Heart right ventricle (tissue), 16 donors: ENCODE measurements around the gene CYB5R3. TPM values are rescaled to one million over a fixed set of nuclear protein-coding genes. Genes with fewer than 3 reads are reported as not detected.

Experiments
- ATAC-seq, 8 donors: fragments of 200-7000 bp; cut with Tn5 transposase; one replicate each; pipeline ENCODE4 v1.9.1; 2020; ENCODE audit warnings: mild to moderate bottlenecking in 8 of 8, moderate library complexity in 8 of 8, moderate number of reproducible peaks in 1 of 8
- DNase-seq, 2 donors: peaks; one replicate each; pipeline ENCODE4 v3.0.0-alpha.2; 2020
- H3K27ac ChIP-seq, 10 donors: fragments of 200-600 bp; sonication (generic) in 2 of 10; one replicate each; pipeline versions ENCODE4 v1.5.0 to v1.8.0; 2020 to 2022; ENCODE audit warnings: mild to moderate bottlenecking in 3 of 10
- H3K27me3 ChIP-seq, 7 donors: fragments of 200-600 bp; one replicate each; pipeline ENCODE4 v1.8.0; 2021 to 2022; ENCODE audit warnings: mild to moderate bottlenecking in 2 of 7
- H3K36me3 ChIP-seq, 9 donors: fragments of 200-600 bp; sonication (generic) in 1 of 9; one replicate each; pipeline versions ENCODE4 v1.5.0 to v1.8.0; 2020 to 2022; ENCODE audit warnings: mild to moderate bottlenecking in 2 of 9
- H3K4me1 ChIP-seq, 9 donors: fragments of 200-600 bp; sonication (generic) in 1 of 9; one replicate each; pipeline versions ENCODE4 v1.5.0 to v1.8.0; 2020 to 2022; ENCODE audit warnings: mild to moderate bottlenecking in 4 of 9
- H3K4me3 ChIP-seq, 10 donors: fragments of 200-600 bp; sonication (generic) in 2 of 10; one replicate each; pipeline versions ENCODE4 v1.5.0 to v1.8.0; 2020 to 2022; ENCODE audit warnings: mild to moderate bottlenecking in 7 of 10, moderate library complexity in 2 of 10
- H3K9me3 ChIP-seq, 11 donors: fragments of 200-600 bp in 10 of 11; sonication (generic) in 2 of 11; one replicate each; pipeline versions ENCODE4 v1.5.0 to v1.8.0; 2013 to 2022; ENCODE audit warnings: mild to moderate bottlenecking in 2 of 11, control low read depth in 1 of 11, moderate library complexity in 1 of 11
- WGBS, 2 donors: extraction: QIAGEN DNeasy Blood & Tissue Kit; methylation state at CpG; one replicate each; pipeline ENCODE4 v1.1.7; 2013; ENCODE audit warnings: inconsistent platforms in 1 of 2; 5-methylcytosine and 5-hydroxymethylcytosine counted together
- intact Hi-C, 10 donors: fragments of 100-400 bp; cut with DNase I; formaldehyde crosslinking; loops; one replicate each; pipeline versions ENCODE4 v1.11.1 to v1.14.2; 2022
- polyA plus RNA-seq, 2 donors: library from polyadenylated mRNA; stranded (reverse); fragments of 200-250 nt; gene quantifications; one replicate each; pipeline ENCODE4 v1.2.3, GENCODE V29; 2013
- total RNA-seq, 10 donors: library from RNA; stranded (reverse); fragmentation: NEBNext Ultra II Directional in 3 of 10; extraction: Animal tissue kit (Norgen Biotek cat#: 25700) in 3 of 10; gene quantifications; one replicate each; pipeline versions ENCODE4 v1.2.1 to v1.2.4, GENCODE V29; 2021 to 2023
- TF ChIP-seq, protein P1 (sequence below), 9 donors: fragments of 200-600 bp; sonication (generic) in 2 of 9; IDR thresholded peaks; one replicate each; pipeline versions ENCODE4 v1.5.0 to v1.8.0; 2021 to 2022; ENCODE audit warnings: antibody characterized with exemption in 9 of 9, mild to moderate bottlenecking in 5 of 9, moderate library complexity in 1 of 9
- donor health status: Arrhythmogenic right ventricular cardiomyopathy.
- donor health status: ischemic (EF 13 %, LVEDD 7.1; RV severe dilation, severe dysfunction).
- donor health status: healthy with polysubstance abuse.
- donor health status: DM: no; HTN: yes; CAD: no.
- donor health status: DM: no; HTN: no; CAD: no.
- donor health status: ischemic (EF 25% LVEDD 6.9; RV normal size, moderate dysfunction).
- donor health status: ischemic (EF 25% LVEDD 5.7; RV mildly dilated, moderate dysfunction).
- donor health status: healthy.
- donor health status: DM: yes; HTN: yes; CAD: no.
- donor health status: Ischemic cardiomyopathy.
- donor health status: ischemic (EF 35%, LVEDD 5.7; RV mildly dilated, moderate dysfunction).
- donor health status: nonischemic (EF 11% LVEDD 7.7; RV severe dilation, severe dysfunction).
- donor health status: DM: yes; HTN: yes; CAD: no.
- donor health status: PGD.
- donor health status: ischemic (EF 29% LVEDD 5.4; RV normal size, mild dysfunction).
- donor health status: nonischemic (EF 23%, LVEDD 6.1; RV moderate dilation, normal function).

The CYB5R3 gene
- total and polyA plus RNA-seq, 12 donors = 91.9 to 633 (median 310) TPM

DNA sequence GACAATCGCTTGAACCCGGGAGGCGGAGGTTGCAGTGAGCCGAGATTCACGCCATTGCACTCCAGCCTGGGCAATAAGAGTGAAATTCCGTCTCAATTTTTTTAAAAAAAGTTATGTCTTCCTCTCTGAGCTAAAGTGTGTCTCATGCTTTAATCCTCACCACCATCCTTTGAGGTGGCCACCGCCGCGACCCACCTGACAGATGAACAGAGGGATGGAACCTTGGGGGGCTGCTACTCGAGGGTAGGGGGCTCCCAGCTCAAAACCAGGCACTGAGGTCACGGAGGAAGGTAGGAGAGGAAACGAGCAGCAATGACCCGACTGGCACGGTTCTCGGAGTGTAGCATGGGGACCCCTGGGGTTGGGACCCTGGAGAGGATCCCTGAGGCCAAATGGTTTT, 23.8 kb downstream of the CYB5R3 start:
- DNase-seq (no peak), ATAC-seq (no peak)
- 88 to 91% methylated on average over 15 of the region's 15 CpGs for WGBS, 2 donors
- intact Hi-C loops = loop anchor here in 1 of 10 donors (10.0 kb wide), 1 partner anchor 189 kb away; no protein-coding TSS in a partner anchor
- TF ChIP-seq, protein P1, sequence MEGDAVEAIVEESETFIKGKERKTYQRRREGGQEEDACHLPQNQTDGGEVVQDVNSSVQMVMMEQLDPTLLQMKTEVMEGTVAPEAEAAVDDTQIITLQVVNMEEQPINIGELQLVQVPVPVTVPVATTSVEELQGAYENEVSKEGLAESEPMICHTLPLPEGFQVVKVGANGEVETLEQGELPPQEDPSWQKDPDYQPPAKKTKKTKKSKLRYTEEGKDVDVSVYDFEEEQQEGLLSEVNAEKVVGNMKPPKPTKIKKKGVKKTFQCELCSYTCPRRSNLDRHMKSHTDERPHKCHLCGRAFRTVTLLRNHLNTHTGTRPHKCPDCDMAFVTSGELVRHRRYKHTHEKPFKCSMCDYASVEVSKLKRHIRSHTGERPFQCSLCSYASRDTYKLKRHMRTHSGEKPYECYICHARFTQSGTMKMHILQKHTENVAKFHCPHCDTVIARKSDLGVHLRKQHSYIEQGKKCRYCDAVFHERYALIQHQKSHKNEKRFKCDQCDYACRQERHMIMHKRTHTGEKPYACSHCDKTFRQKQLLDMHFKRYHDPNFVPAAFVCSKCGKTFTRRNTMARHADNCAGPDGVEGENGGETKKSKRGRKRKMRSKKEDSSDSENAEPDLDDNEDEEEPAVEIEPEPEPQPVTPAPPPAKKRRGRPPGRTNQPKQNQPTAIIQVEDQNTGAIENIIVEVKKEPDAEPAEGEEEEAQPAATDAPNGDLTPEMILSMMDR (IDR thresholded peaks at IDR 0.05) = no peak
- no peak overlapping the region for H3K4me3 ChIP-seq
- H3K9me3 ChIP-seq = no peaks in the 10 kb centered on the region
- H3K27me3 ChIP-seq = no peaks in the 10 kb centered on the region
- no peak overlapping the region for H3K27ac ChIP-seq
- peaks cover 6 to 90% (median 63%) of the 10 kb centered on the region in 9 donors for H3K36me3 ChIP-seq
- H3K4me1 ChIP-seq = peaks cover 5 to 34% (median 23%) of the 10 kb centered on the region in 9 donors

DNA sequence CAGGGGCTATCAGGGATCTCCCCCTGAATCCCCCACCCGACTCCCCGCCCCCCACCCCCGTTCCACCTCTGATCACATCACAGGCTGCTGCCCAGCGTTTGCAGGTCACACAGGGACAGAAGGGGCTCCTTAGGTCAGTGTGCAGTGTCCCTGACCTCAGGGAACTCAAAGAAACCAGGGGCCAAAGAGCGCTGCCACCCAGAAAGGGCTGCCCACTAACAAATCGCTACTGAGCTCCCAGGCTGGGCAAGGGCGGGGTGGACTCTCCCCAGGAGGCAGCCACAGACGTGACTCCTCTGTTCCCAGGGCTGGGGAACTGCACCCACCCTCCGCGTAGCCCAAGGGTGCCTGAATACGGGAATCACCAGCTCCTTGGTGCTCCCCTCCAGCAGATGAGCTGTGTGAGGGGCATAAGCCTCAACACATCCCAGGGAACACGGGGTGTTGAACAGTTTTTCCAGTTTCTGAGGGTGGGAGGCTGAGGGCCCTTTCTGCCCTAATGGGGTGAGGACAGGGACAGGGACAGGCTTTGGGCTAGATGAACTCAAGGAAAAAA, 24.6 kb downstream of the CYB5R3 start:
- intact Hi-C loops = loop anchor here in 4 of 10 donors (5.0 to 10.0 kb wide), 4 partner anchors 188 to 198 kb away; no protein-coding TSS in a partner anchor
- Histone ChIP-seq H3K4me1 (peaks cover 5 to 34% (median 23%) of the 10 kb centered on the region in 9 donors), H3K36me3 (peaks cover 6 to 90% (median 62%) of the 10 kb centered on the region in 9 donors), H3K9me3 (no peaks in the 10 kb centered on the region), H3K27me3 (no peaks in the 10 kb centered on the region), H3K27ac (peak overlapping the region in 7 of 10 donors; percentile 6 to 68 (median 50)), H3K4me3 (no peak overlapping the region)
- DNase-seq (no peak), ATAC-seq (no peak)
- TF ChIP-seq, protein P1 (IDR thresholded peaks at IDR 0.05) = no peak
- WGBS, 2 donors = 74 to 75% methylated on average over 12 of the region's 12 CpGs

GRCh38 chr22:42623756-42624441, 25.3 kb downstream of the CYB5R3 start:
- ATAC-seq (peak in 3 of 8 donors; percentile 1 to 21 (median 3)), DNase-seq (peak in 1 of 2 donors; percentile 50)
- intact Hi-C loops = loop anchor here in 4 of 10 donors (5.0 to 10.0 kb wide), 4 partner anchors 188 to 198 kb away; no protein-coding TSS in a partner anchor
- Histone ChIP-seq H3K27me3 (no peaks in the 10 kb centered on the region), H3K4me1 (peaks cover 5 to 34% (median 23%) of the 10 kb centered on the region in 9 donors), H3K9me3 (no peaks in the 10 kb centered on the region), H3K27ac (peak overlapping the region in 9 of 10 donors; percentile 4 to 68 (median 50)), H3K36me3 (peaks cover 6 to 90% (median 63%) of the 10 kb centered on the region in 9 donors), H3K4me3 (no peak overlapping the region)
- TF ChIP-seq, protein P1 (IDR thresholded peaks at IDR 0.05) = no peak
- 57 to 60% methylated on average over 29 of the region's 29 CpGs for whole genome bisulfite sequencing, 2 donors

- Histone ChIP-seq H3K9me3 (no peaks in the 10 kb centered on the region), H3K4me3 (no peak overlapping the region), H3K36me3 (peaks cover 6 to 87% (median 57%) of the 10 kb centered on the region in 9 donors), H3K27ac (peak overlapping the region in 8 of 10 donors; percentile 4 to 68 (median 51)), H3K27me3 (no peaks in the 10 kb centered on the region), H3K4me1 (peaks cover 5 to 34% (median 23%) of the 10 kb centered on the region in 9 donors)
- TF ChIP-seq, protein P1 (IDR thresholded peaks at IDR 0.05) = no peak
- DNase-seq = no peak
- intact Hi-C loops = loop anchor here in 4 of 10 donors (5.0 to 10.0 kb wide), 4 partner anchors 189 to 199 kb away; no protein-coding TSS in a partner anchor
- 83 to 90% methylated on average over 18 of the region's 18 CpGs for WGBS, 2 donors
- no peak for ATAC-seq
These were observed 25.9 kb downstream of the CYB5R3 start for GRCh38 chr22:42623301-42623751.
